IgD-negative memory B cell (primary cell): ENCODE data around the gene CMTM4. TPM values are rescaled to one million over a fixed set of nuclear protein-coding genes. Genes with fewer than 3 reads are reported as not detected.
"Not testable (repeated sequence)": the region's sequence is repeated elsewhere in the genome, so short reads cannot be mapped to it uniquely, and the experiment has no call there.

Experiments used
- H3K27ac Mint-ChIP-seq, 3 donors: one replicate each; pipeline ENCODE4 v1.8.0; 2020 to 2022; ENCODE audit warnings: mild to moderate bottlenecking in 3 of 3, mixed read lengths in 3 of 3, moderate library complexity in 1 of 3
- H3K27me3 Mint-ChIP-seq: one replicate; pipeline ENCODE4 v1.8.0; 2021; ENCODE audit warnings: mixed read lengths
- H3K36me3 Mint-ChIP-seq: one replicate; pipeline ENCODE4 v1.8.0; 2020; ENCODE audit warnings: mild to moderate bottlenecking, mixed read lengths
- H3K4me1 Mint-ChIP-seq, 3 donors: one replicate each; pipeline ENCODE4 v1.8.0; 2020 to 2022; ENCODE audit warnings: mixed read lengths in 3 of 3, mild to moderate bottlenecking in 1 of 3
- H3K4me3 Mint-ChIP-seq, 4 donors: one replicate each; pipeline ENCODE4 v1.8.0; 2020 to 2022; ENCODE audit warnings: mild to moderate bottlenecking in 4 of 4, mixed read lengths in 4 of 4, moderate library complexity in 3 of 4
- H3K9me3 Mint-ChIP-seq, 3 donors: one replicate each; pipeline ENCODE4 v1.8.0; 2020 to 2021; ENCODE audit warnings: mixed read lengths in 3 of 3, mild to moderate bottlenecking in 1 of 3
- polyA plus RNA-seq: library from polyadenylated mRNA; unstranded; fragments of 300-500 nt; fragmentation: Illumina TruSeq; gene quantifications from one replicate; pipeline ENCODE4 v1.2.3, GENCODE V29; 2021

The CMTM4 gene
- polyA plus RNA-seq, 1 donor from 2014 or later: 0.19 TPM

- Mint-ChIP-seq H3K36me3 (no peaks in the 10 kb centered on the region), H3K27ac (no peak overlapping the region)
Measured at GRCh38 chr16:66693149-66693548, 3.4 kb downstream of the CMTM4 start.

DNA sequence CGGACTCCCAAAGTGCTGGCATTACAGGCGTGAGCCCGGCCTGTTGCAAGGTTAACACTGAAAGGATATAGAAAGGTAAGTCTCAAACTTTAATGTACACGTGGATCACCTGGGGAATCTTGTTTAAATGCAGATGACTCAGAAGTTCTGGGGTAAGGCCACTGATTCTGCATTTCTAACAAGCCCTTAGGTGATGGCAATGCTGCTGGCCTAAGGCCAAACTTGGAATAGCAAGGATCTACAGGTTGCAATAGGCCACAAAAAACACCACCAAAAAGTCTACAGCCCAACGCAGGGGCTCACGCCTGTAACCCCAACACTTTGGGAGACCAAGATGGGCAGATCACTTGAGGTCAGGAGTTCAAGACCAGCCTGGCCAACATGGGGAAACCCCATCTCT, 4.2 kb downstream of the CMTM4 start:
- H3K27ac Mint-ChIP-seq: no peak overlapping the region
- peaks cover 0 to 6% (median 6%) of the 10 kb centered on the region in 3 donors for H3K4me1 Mint-ChIP-seq
- peak overlapping the region in 1 of 4 donors; percentile 17 for H3K4me3 Mint-ChIP-seq
- no peaks in the 10 kb centered on the region for H3K9me3 Mint-ChIP-seq
- H3K27me3 Mint-ChIP-seq: peaks cover 32% of the 10 kb centered on the region
- H3K36me3 Mint-ChIP-seq: no peaks in the 10 kb centered on the region

More at GRCh38 chr16:66693149-66693548, 3.4 kb downstream of the CMTM4 start:
- H3K4me3 Mint-ChIP-seq: no peak overlapping the region
- H3K27me3 Mint-ChIP-seq: peaks cover 32% of the 10 kb centered on the region
- peaks cover 0 to 7% (median 7%) of the 10 kb centered on the region in 3 donors for H3K4me1 Mint-ChIP-seq
- no peaks in the 10 kb centered on the region for H3K9me3 Mint-ChIP-seq

DNA sequence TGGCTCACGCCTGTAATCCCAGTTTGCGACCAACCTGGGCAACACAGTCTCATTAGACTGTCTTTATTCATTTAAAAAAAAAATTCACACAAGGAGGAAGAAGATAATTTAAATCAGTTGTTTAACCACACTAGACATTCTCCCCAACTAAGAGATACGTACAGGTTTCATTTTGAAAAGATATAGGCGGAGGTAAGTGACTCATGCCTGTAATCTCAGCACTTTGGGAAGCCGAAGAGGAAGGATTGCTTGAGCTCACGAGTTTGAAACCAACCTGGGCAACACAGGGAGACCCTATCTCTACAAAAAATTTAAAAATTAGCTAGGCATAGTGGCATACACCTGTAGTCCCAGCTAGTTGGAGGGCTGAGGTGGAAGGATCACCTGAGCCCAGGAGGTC, 5.3 kb downstream of the CMTM4 start:
- H3K9me3 Mint-ChIP-seq: no peaks in the 10 kb centered on the region
- peaks cover 32% of the 10 kb centered on the region for H3K27me3 Mint-ChIP-seq
- H3K27ac Mint-ChIP-seq: no peak overlapping the region
- H3K4me1 Mint-ChIP-seq: peaks cover 0 to 4% (median 4%) of the 10 kb centered on the region in 3 donors
- H3K36me3 Mint-ChIP-seq: no peaks in the 10 kb centered on the region
- H3K4me3 Mint-ChIP-seq: no peak overlapping the region

DNA sequence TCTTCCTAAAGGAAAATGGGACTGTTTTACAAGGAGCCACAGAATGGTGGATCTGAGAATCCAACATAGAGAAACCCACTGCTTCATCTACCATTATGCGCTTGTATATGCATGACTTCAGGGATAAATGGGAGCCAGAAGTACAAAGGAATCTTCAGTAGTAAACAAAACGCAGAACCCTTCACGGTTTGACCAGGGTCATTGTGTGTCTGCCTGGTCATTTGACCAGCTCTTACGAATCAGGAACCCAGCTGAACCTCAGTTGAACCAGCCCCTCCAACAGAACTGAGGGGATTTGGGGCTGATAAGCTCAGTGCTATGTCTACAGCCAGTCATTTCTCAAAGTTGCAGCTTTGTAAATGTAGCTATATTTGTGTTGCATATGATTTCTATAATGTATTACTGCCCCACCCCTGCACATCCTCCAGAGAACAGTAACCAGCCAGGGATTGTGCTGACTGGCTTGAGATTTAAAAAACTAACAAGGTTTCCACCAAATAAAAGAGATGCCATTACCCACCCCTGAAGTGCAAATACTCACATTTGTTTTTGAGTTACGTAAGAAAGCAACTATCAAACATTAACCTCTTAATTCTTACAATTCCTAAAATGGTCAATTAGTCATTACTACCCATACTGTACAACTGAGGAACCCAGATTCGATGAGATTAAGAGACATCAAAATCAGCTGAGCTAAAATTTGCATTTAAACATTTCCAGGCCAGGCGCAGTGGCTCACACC, 6.3 kb downstream of the CMTM4 start:
- H3K27ac Mint-ChIP-seq: no peak overlapping the region
- H3K9me3 Mint-ChIP-seq: no peaks in the 10 kb centered on the region
- no peak overlapping the region for H3K4me3 Mint-ChIP-seq
- peaks cover 27% of the 10 kb centered on the region for H3K27me3 Mint-ChIP-seq
- H3K36me3 Mint-ChIP-seq: no peaks in the 10 kb centered on the region
- H3K4me1 Mint-ChIP-seq: peaks cover 0 to 3% (median under 1%) of the 10 kb centered on the region in 3 donors

DNA sequence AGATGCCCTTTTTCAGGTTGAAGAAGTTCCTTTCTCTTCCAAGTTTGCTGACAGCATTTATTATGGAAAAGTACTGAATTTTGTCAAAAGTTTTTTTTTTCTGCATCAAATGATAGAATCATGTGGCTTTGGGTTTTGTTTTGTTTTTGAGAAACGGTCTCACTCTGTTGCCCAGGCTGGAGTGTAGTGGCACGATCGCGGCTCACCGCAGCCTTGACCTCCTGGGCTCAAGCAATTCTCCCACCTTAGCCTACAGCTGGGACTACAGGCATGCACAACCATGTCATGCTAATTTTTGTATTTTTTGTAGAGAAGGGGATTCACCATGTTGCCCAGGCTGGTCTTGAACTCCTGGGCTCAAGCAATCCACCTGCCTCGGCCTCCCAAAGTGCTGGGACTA, 7.3 kb downstream of the CMTM4 start:
- H3K27ac Mint-ChIP-seq: no peak overlapping the region
- no peaks in the 10 kb centered on the region for H3K9me3 Mint-ChIP-seq
- no peaks in the 10 kb centered on the region for H3K4me1 Mint-ChIP-seq
- peaks cover 21% of the 10 kb centered on the region for H3K27me3 Mint-ChIP-seq
- H3K36me3 Mint-ChIP-seq: peaks cover 1% of the 10 kb centered on the region
- no peak overlapping the region for H3K4me3 Mint-ChIP-seq

DNA sequence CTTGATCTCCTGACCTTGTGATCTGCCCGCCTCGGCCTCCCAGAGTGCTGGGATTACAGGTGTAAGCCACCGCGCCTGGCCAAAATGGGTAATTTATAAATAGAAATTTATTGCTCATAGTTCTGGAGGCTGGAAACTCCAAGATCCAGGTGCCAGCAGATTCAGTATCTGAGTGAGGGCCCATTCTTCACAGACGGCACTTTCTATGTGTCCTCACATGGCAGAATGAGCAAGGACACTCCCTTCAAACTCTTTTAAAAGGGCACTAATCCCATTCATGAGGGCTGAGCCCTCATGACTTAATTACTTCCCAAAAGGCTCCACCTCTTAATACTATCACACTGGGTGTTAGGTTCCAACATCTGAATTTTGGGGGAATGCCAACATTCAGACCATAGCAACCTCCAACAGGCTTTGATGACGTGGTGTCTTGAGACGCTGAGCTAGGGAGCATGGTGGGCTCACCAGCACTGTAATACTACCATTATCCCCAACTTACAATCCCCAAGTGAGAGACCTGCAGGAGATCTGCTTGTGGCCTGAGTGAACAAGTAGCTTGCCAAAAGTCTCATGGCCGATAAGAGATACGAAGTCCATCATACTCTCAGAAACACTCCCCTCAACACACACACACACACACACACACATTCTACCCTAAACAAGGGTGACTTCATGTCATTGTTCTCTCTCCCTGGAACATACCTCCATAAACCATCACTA, 8.5 kb downstream of the CMTM4 start:
- Mint-ChIP-seq H3K36me3 (peaks cover 1% of the 10 kb centered on the region), H3K4me1 (no peaks in the 10 kb centered on the region), H3K4me3 (no peak overlapping the region), H3K9me3 (no peaks in the 10 kb centered on the region), H3K27ac (no peak overlapping the region), H3K27me3 (peaks cover 15% of the 10 kb centered on the region)

- H3K27ac Mint-ChIP-seq, H3K4me3 Mint-ChIP-seq, H3K36me3 Mint-ChIP-seq, H3K27me3 Mint-ChIP-seq, H3K9me3 Mint-ChIP-seq, H3K4me1 Mint-ChIP-seq: not testable (repeated sequence)
Measured at GRCh38 chr16:66685501-66686115, 10.9 kb downstream of the CMTM4 start.

- Mint-ChIP-seq H3K4me3 (no peak overlapping the region), H3K27me3 (no peaks in the 10 kb centered on the region), H3K27ac (no peak overlapping the region), H3K36me3 (peaks cover 1% of the 10 kb centered on the region), H3K4me1 (peaks cover 0 to 3% (median 0%) of the 10 kb centered on the region in 3 donors), H3K9me3 (no peaks in the 10 kb centered on the region)
Measured at GRCh38 chr16:66682271-66682670, 14.3 kb downstream of the CMTM4 start.

GRCh38 chr16:66681676-66682075, 14.9 kb downstream of the CMTM4 start:
- H3K9me3 Mint-ChIP-seq: no peaks in the 10 kb centered on the region
- peaks cover 1% of the 10 kb centered on the region for H3K36me3 Mint-ChIP-seq
- peaks cover 0 to 3% (median 0%) of the 10 kb centered on the region in 3 donors for H3K4me1 Mint-ChIP-seq
- H3K27me3 Mint-ChIP-seq: no peaks in the 10 kb centered on the region
- no peak overlapping the region for H3K27ac Mint-ChIP-seq
- H3K4me3 Mint-ChIP-seq: no peak overlapping the region

DNA sequence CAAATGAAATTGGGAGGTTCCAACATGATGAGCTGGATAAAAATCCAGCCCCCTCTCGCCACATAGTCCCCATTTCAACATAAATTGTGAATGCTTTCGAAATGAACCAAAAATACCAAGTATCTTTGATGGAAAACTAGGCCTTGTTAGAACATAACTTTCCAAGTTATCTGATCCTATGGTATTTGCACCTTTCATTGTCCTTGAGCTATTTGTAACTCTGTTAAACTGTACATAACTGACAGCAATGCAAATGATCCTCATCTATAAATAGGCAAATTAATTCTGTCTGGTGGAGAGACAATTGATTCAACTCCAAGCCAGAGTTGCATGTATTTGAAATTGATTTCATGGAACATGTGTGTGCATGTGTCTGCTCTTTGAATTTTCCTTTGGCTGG, 18.2 kb downstream of the CMTM4 start:
- H3K9me3 Mint-ChIP-seq: no peaks in the 10 kb centered on the region
- H3K4me1 Mint-ChIP-seq: peaks cover 0 to 4% (median 0%) of the 10 kb centered on the region in 3 donors
- H3K4me3 Mint-ChIP-seq: no peak overlapping the region
- no peaks in the 10 kb centered on the region for H3K27me3 Mint-ChIP-seq
- no peaks in the 10 kb centered on the region for H3K36me3 Mint-ChIP-seq
- no peak overlapping the region for H3K27ac Mint-ChIP-seq

DNA sequence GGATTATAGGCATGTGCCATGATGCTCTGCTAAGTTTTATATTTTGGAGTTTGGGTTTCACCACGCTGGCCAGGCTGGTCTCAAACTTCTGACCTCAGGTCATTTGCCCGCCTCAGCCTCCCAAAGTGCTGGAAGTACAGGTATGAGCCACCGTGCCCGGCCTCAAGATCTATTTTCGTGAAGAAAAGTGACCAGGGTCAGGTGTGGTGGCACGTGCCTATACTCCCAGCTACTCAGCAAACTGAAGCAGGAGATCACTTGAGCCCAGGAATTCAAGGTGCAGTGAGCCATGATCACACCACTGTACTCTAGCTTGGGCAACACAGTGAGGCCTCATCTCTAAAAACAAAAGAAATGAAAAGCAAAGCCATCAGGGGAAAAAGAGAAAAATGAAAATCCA, 18.7 kb downstream of the CMTM4 start:
- no peak overlapping the region for H3K4me3 Mint-ChIP-seq
- H3K27me3 Mint-ChIP-seq: no peaks in the 10 kb centered on the region
- H3K9me3 Mint-ChIP-seq: no peaks in the 10 kb centered on the region
- no peaks in the 10 kb centered on the region for H3K36me3 Mint-ChIP-seq
- H3K4me1 Mint-ChIP-seq: peaks cover 0 to 4% (median 0%) of the 10 kb centered on the region in 3 donors
- peak overlapping the region in 1 of 3 donors; percentile 6 for H3K27ac Mint-ChIP-seq

GRCh38 chr16:66677179-66677578, 19.4 kb downstream of the CMTM4 start:
- Mint-ChIP-seq H3K4me1 (peaks cover 0 to 4% (median 0%) of the 10 kb centered on the region in 3 donors), H3K27me3 (no peaks in the 10 kb centered on the region), H3K27ac (no peak overlapping the region), H3K4me3 (no peak overlapping the region), H3K9me3 (no peaks in the 10 kb centered on the region), H3K36me3 (no peaks in the 10 kb centered on the region)

- Mint-ChIP-seq H3K4me1 (peaks cover 0 to 1% (median 0%) of the 10 kb centered on the region in 3 donors), H3K27ac (peak overlapping the region in 1 of 3 donors; percentile 62), H3K27me3 (no peaks in the 10 kb centered on the region)
Measured at GRCh38 chr16:66676599-66676998, 19.9 kb downstream of the CMTM4 start.

DNA sequence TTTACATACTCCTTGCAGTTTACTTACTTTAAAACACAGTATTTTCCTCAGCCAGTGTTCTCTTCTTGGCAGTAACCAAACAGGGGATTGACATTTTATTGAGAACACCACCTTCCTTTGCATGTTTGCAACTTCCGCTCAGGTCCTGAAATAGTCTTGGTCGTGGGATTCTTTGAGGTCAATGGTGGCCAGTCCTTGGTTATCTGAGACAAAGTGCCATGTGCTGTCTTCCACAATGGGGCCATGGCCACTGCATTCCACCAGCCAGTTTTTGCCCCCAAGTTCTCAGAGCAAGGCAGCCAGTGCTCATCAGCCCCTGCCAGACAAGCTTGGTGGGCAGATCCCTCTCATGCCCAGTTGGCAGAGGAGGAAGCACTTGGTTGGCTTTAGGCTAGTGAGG, 22.9 kb downstream of the CMTM4 start:
- Mint-ChIP-seq H3K9me3 (no peaks in the 10 kb centered on the region), H3K4me3 (no peak overlapping the region), H3K27ac (no peak overlapping the region), H3K27me3 (peaks cover 1% of the 10 kb centered on the region), H3K4me1 (peaks cover 0 to 1% (median 0%) of the 10 kb centered on the region in 3 donors), H3K36me3 (no peaks in the 10 kb centered on the region)

More at GRCh38 chr16:66676599-66676998, 19.9 kb downstream of the CMTM4 start:
- Mint-ChIP-seq H3K9me3 (no peaks in the 10 kb centered on the region), H3K4me3 (no peak overlapping the region), H3K36me3 (no peaks in the 10 kb centered on the region)

- Mint-ChIP-seq H3K4me3 (no peak overlapping the region), H3K4me1 (peaks cover 0 to 2% (median 0%) of the 10 kb centered on the region in 3 donors), H3K9me3 (no peaks in the 10 kb centered on the region), H3K27ac (no peak overlapping the region), H3K36me3 (no peaks in the 10 kb centered on the region), H3K27me3 (peaks cover 1% of the 10 kb centered on the region)
Measured at GRCh38 chr16:66670691-66671388, 25.7 kb downstream of the CMTM4 start.
